ENCODE measurements around the gene ATAD3B. TPM values are rescaled to one million over a fixed set of nuclear protein-coding genes. Genes with fewer than 3 reads are reported as not detected.

Gene ATAD3B
- total and polyA plus RNA-seq, 2 of the 13 experiments (the other 11 are each of a cell fraction or from before 2014, with no cell fraction given) = 9.6 to 31.1 TPM

GRCh38 chr1:1430114-1430982, 41.2 kb upstream of the ATAD3B start (continued):
- TF ChIP-seq ZBTB40 (IDR thresholded peaks at IDR 0.05) = no peak
- TF ChIP-seq ZBTB40 (CRISPR knock-in tag; IDR thresholded peaks at IDR 0.05) = no peak; the same call in 1 of the 2 replicates
- no peak for TF ChIP-seq ZNF432 (CRISPR knock-in tag; IDR thresholded peaks at IDR 0.05; ENCODE audit: borderline replicate concordance)
- TF ChIP-seq ZNF264 (CRISPR knock-in tag; IDR thresholded peaks at IDR 0.05) = peak; percentile 33; the same call in 1 of the 2 replicates
- TF ChIP-seq HOXA9 (CRISPR knock-in tag; IDR thresholded peaks at IDR 0.05; ENCODE audit: borderline replicate concordance) = peak; percentile 52; the same call in 1 of the 2 replicates
- TF ChIP-seq ZNF740 (CRISPR knock-in tag; IDR thresholded peaks at IDR 0.05) = peak; percentile 85
- TF ChIP-seq MEIS2 (CRISPR knock-in tag; IDR thresholded peaks at IDR 0.05) = peak; percentile 20; the same call in 1 of the 2 replicates
- TF ChIP-seq PREB (CRISPR knock-in tag; IDR thresholded peaks at IDR 0.05) = no peak
- TF ChIP-seq SRY (CRISPR knock-in tag; IDR thresholded peaks at IDR 0.05) = no peak
- TF ChIP-seq TIGD3 (CRISPR knock-in tag; IDR thresholded peaks at IDR 0.05; ENCODE audit: borderline replicate concordance) = no peak
- no peak for TF ChIP-seq ZNF431 (CRISPR knock-in tag; IDR thresholded peaks at IDR 0.05; ENCODE audit: borderline replicate concordance, low read depth)
- TF ChIP-seq ZNF775 (CRISPR knock-in tag; IDR thresholded peaks at IDR 0.05; ENCODE audit: borderline replicate concordance) = no peak
- no peak for TF ChIP-seq PTBP1 (IDR thresholded peaks at IDR 0.05; ENCODE audit: low read depth, low read length, poor library complexity, severe bottlenecking)
